ENCODE measurements around the gene CACNA1I. TPM values are rescaled to one million over a fixed set of nuclear protein-coding genes. Genes with fewer than 3 reads are reported as not detected.

CACNA1I gene
- total RNA-seq, 1 donor = not detected

GRCh38 chr22:39655831-39656230 is 85.3 kb downstream of the CACNA1I start:
- no peak for TF ChIP-seq CTCF (IDR thresholded peaks at IDR 0.05; ENCODE audit: insufficient read depth, low read depth, low read length)
- DNase-seq (ENCODE audit: low read depth) = no peak
- H3K4me3 ChIP-seq (ENCODE audit: low read depth, low read length) = no peak overlapping the region

GRCh38 chr22:39656495-39657490 is 86.2 kb downstream of the CACNA1I start:
- no peak for TF ChIP-seq CTCF (IDR thresholded peaks at IDR 0.05; ENCODE audit: insufficient read depth, low read depth, low read length)
- no peak overlapping the region for H3K4me3 ChIP-seq (ENCODE audit: low read depth, low read length)
- no peak for DNase-seq (ENCODE audit: low read depth)

GRCh38 chr22:39658367-39658766 is 87.8 kb downstream of the CACNA1I start:
- TF ChIP-seq CTCF (IDR thresholded peaks at IDR 0.05; ENCODE audit: insufficient read depth, low read depth, low read length) = no peak
- peak; percentile 11 for DNase-seq (ENCODE audit: low read depth)
- no peak overlapping the region for H3K4me3 ChIP-seq (ENCODE audit: low read depth, low read length)

GRCh38 chr22:39658806-39659463 is 88.4 kb downstream of the CACNA1I start:
- TF ChIP-seq CTCF (IDR thresholded peaks at IDR 0.05; ENCODE audit: insufficient read depth, low read depth, low read length) = no peak
- H3K4me3 ChIP-seq (ENCODE audit: low read depth, low read length) = no peak overlapping the region

GRCh38 chr22:39661501-39661841 is 90.9 kb downstream of the CACNA1I start:
- TF ChIP-seq CTCF (IDR thresholded peaks at IDR 0.05; ENCODE audit: insufficient read depth, low read depth, low read length) = no peak
- no peak overlapping the region for H3K4me3 ChIP-seq (ENCODE audit: low read depth, low read length)
- DNase-seq (ENCODE audit: low read depth) = no peak

More at GRCh38 chr22:39658806-39659463, 88.4 kb downstream of the CACNA1I start:
- no peak for DNase-seq (ENCODE audit: low read depth)

GRCh38 chr22:39661842-39662685 is 91.5 kb downstream of the CACNA1I start:
- TF ChIP-seq CTCF (IDR thresholded peaks at IDR 0.05; ENCODE audit: insufficient read depth, low read depth, low read length) = no peak
- no peak overlapping the region for H3K4me3 ChIP-seq (ENCODE audit: low read depth, low read length)
- DNase-seq (ENCODE audit: low read depth) = no peak

Measured in fibroblast of villous mesenchyme (primary cell).